K562 (cell line): ENCODE results near the gene ARPC4. TPM values are rescaled to one million over a fixed set of nuclear protein-coding genes. Genes with fewer than 3 reads are reported as not detected.

Experiments used
- CREB1 ChIP-seq, 2 experiments: sonication (generic) in 1 of 2; formaldehyde crosslinking in 1 of 2; IDR thresholded peaks; 2 replicates each; pipeline versions ENCODE4 v1.6.1 to v1.8.0; 2012 to 2022; ENCODE audit warnings: inconsistent platforms in 1 of 2, mild to moderate bottlenecking in 1 of 2, missing genetic modification reagents in 1 of 2, moderate library complexity in 1 of 2
- FOXK2 ChIP-seq, 2 experiments: fragments of 450-650 bp; IDR thresholded peaks in 1 of 2; conservative IDR thresholded peaks in 1 of 2; 2 replicates each; pipeline ENCODE4 v1.6.1; 2016; ENCODE audit warnings: low read depth in 2 of 2, mild to moderate bottlenecking in 1 of 2
- HDAC1 ChIP-seq, 2 experiments: fragments of 450-650 bp; IDR thresholded peaks; 2 replicates each; pipeline ENCODE4 v1.6.1; 2016 to 2017; ENCODE audit warnings: inconsistent platforms in 1 of 2, mild to moderate bottlenecking in 1 of 2, moderate library complexity in 1 of 2
- HDAC3 ChIP-seq: fragments of 450-650 bp; IDR thresholded peaks from 2 replicates; pipeline ENCODE4 v1.6.1; 2018; ENCODE audit warnings: borderline replicate concordance, mild to moderate bottlenecking, moderate library complexity; ENCODE audit not compliant: partially characterized antibody
- KAT7 ChIP-seq: sonication (generic); formaldehyde crosslinking; IDR thresholded peaks from 2 replicates; pipeline ENCODE4 v1.8.0; 2022; ENCODE audit warnings: missing genetic modification reagents, mild to moderate bottlenecking, borderline replicate concordance
- MBD2 ChIP-seq: sonication (generic); IDR thresholded peaks from 2 replicates; pipeline ENCODE4 v1.6.1; 2016; ENCODE audit warnings: low read depth, borderline replicate concordance
- MYC ChIP-seq, 2 experiments: fragments of 250-450 bp in 1 of 2; sonication (Bioruptor Pico) in 1 of 2; IDR thresholded peaks; 2 replicates each; pipeline versions ENCODE4 v1.5.1 to v1.6.1; 2012 to 2021; ENCODE audit warnings: low read depth in 2 of 2, borderline replicate concordance in 1 of 2, improper control_type of control experiment in 1 of 2, low read length in 1 of 2, mild to moderate bottlenecking in 1 of 2, moderate library complexity in 1 of 2
- NFYB ChIP-seq: IDR thresholded peaks from 2 replicates; pipeline ENCODE4 v1.6.1; 2011; ENCODE audit warnings: mild to moderate bottlenecking, moderate library complexity; ENCODE audit not compliant: insufficient read length; ENCODE audit errors: extremely low read depth
- OTX1 ChIP-seq: fragments of 450-650 bp; formaldehyde crosslinking; IDR thresholded peaks from 2 replicates; pipeline ENCODE4 v1.4.0; 2022; ENCODE audit warnings: mild to moderate bottlenecking
- POLR2B ChIP-seq: fragments of 450-650 bp; IDR thresholded peaks from 2 replicates; pipeline ENCODE4 v1.6.1; 2018; ENCODE audit warnings: low read depth; ENCODE audit not compliant: partially characterized antibody
- RBM25 ChIP-seq: fragments of 200-400 bp; formaldehyde crosslinking; IDR thresholded peaks from 2 replicates; pipeline ENCODE4 v1.6.1; 2018; ENCODE audit warnings: low read length, low read depth, moderate library complexity; ENCODE audit not compliant: severe bottlenecking
- THAP12 ChIP-seq: fragments of 250-450 bp; sonication (Bioruptor Pico); IDR thresholded peaks from 2 replicates; pipeline ENCODE4 v1.9.0; 2021; ENCODE audit warnings: mild to moderate bottlenecking, inconsistent platforms
- TRIM24 ChIP-seq, 2 experiments: fragments of 450-650 bp; IDR thresholded peaks; 2 replicates each; pipeline ENCODE4 v1.6.1; 2016
- TSC22D4 ChIP-seq: fragments of 450-650 bp; IDR thresholded peaks from 2 replicates; pipeline ENCODE4 v1.6.1; 2016; ENCODE audit warnings: missing genetic modification characterization, missing biosample characterization, control low read depth
- XRCC4 ChIP-seq: IDR thresholded peaks from one replicate; pipeline ENCODE4 v1.6.1; 2011; ENCODE audit not compliant: insufficient read depth, insufficient read length; ENCODE audit errors: extremely low read depth
- ZHX1 ChIP-seq: fragments of 150-350 bp; conservative IDR thresholded peaks from 2 replicates; pipeline ENCODE4 v1.6.1; 2014; ENCODE audit warnings: low read length
- ZKSCAN3 ChIP-seq: fragments of 250-450 bp; sonication (Bioruptor Pico); IDR thresholded peaks from 2 replicates; pipeline ENCODE4 v1.4.0; 2020
- ZNF274 ChIP-seq: IDR thresholded peaks from 2 replicates; pipeline ENCODE4 v1.6.1; 2011; ENCODE audit warnings: low read depth, mild to moderate bottlenecking, low read length, moderate library complexity, borderline replicate concordance
- ZNF639 ChIP-seq, 2 experiments: fragments of 200-800 bp in 1 of 2; sonication (Bioruptor generic) in 1 of 2; sonication (generic) in 1 of 2; formaldehyde crosslinking in 1 of 2; IDR thresholded peaks in 1 of 2; conservative IDR thresholded peaks in 1 of 2; 2 replicates each; pipeline versions ENCODE4 v1.5.0 to v1.6.1; 2016 to 2020; ENCODE audit warnings: missing compliant biosample characterization in 1 of 2, missing genetic modification characterization in 1 of 2, missing genetic modification reagents in 1 of 2
- polyA plus RNA-seq, 8 experiments: library from polyadenylated mRNA; depleted of rRNA in 4 of 8; stranded (reverse) in 5 of 8; unstranded in 3 of 8; fragments of >200 nt; fragmentation: Nextera tagmentation in 2 of 8; fragmentation: Illumina TruSeq in 1 of 8; extraction: Ambion mirVana in 2 of 8; extraction: Trizol in 1 of 8; gene quantifications; 2 replicates each; pipeline versions ENCODE4 v1.2.1 to v1.2.3, GENCODE V29; 2011 to 2014; ENCODE audit warnings: inconsistent platforms in 1 of 8, missing spikeins in 1 of 8
- total RNA-seq, 7 experiments: library from RNA; depleted of rRNA in 6 of 7; stranded (reverse); fragments of >200 nt in 6 of 7; fragmentation: Illumina TruSeq in 2 of 7; extraction: Trizol in 2 of 7; gene quantifications; 2 replicates each; pipeline versions ENCODE4 v1.2.1 to v1.2.3, GENCODE V29; 2011 to 2021; ENCODE audit warnings: low replicate concordance in 1 of 7

The ARPC4 gene
- total and polyA plus RNA-seq, 9 of the 15 experiments (the other 6 are each of a cell fraction or from before 2014, with no cell fraction given), result 20.1 to 153 (median 119) TPM

- TF ChIP-seq ZNF639 (CRISPR knock-in tag; conservative IDR thresholded peaks at IDR 0.05 in 1 of 2, IDR thresholded peaks at IDR 0.05 in 1 of 2), result peak in 1 of 2 experiments; percentile 78; a peak in 1 of 4 replicates
- TF ChIP-seq ZNF274, result no peak
- no peak for TF ChIP-seq ZHX1
- TF ChIP-seq KAT7, result peak; percentile 77; the same call in 1 of the 2 replicates
- peak; percentile 86 to 89 for TF ChIP-seq FOXK2 (conservative IDR thresholded peaks at IDR 0.05 in 1 of 2, IDR thresholded peaks at IDR 0.05 in 1 of 2; ENCODE audit: low read depth in 2 of 2)
- no peak for TF ChIP-seq TSC22D4
- TF ChIP-seq MYC (IDR thresholded peaks at IDR 0.05; ENCODE audit: low read depth, low read length), result peak; percentile 52
- no peak for TF ChIP-seq MYC (CRISPR knock-in tag; IDR thresholded peaks at IDR 0.05; ENCODE audit: borderline replicate concordance, low read depth)
- peak; percentile 81 for TF ChIP-seq MBD2
- no peak for TF ChIP-seq XRCC4
- 0 out of 2 replicates have a peak, but pooled peaks have one; percentile 14 for TF ChIP-seq OTX1 (CRISPR knock-in tag)
- TF ChIP-seq TRIM24 (IDR thresholded peaks at IDR 0.05), result peak; percentile 27 to 70; a peak in 2 of 4 replicates
- peak; percentile 88 for TF ChIP-seq NFYB
- no peak for TF ChIP-seq ZKSCAN3 (CRISPR knock-in tag)
- TF ChIP-seq RBM25, result peak; percentile 37
- peak; percentile 74 for TF ChIP-seq POLR2B
- TF ChIP-seq HDAC3, result no peak
- TF ChIP-seq CREB1 (IDR thresholded peaks at IDR 0.05), result 0 out of 2 replicates have a peak, but pooled peaks have one; percentile 3
- peak; percentile 70; the same call in 1 of the 2 replicates for TF ChIP-seq CREB1 (CRISPR knock-in tag; IDR thresholded peaks at IDR 0.05)
- TF ChIP-seq HDAC1 (IDR thresholded peaks at IDR 0.05), result peak in 1 of 2 experiments; percentile 87; a peak in 2 of 4 replicates
- 0 out of 2 replicates have a peak, but pooled peaks have one; percentile 50 for TF ChIP-seq THAP12 (CRISPR knock-in tag)
Observed at GRCh38 chr3:9749645-9750555, 43.0 kb upstream of the ARPC4 start, which contains the start of gene OGG1 (continued).
